ENCODE data around the gene SH2D1B. TPM values are rescaled to one million over a fixed set of nuclear protein-coding genes. Genes with fewer than 3 reads are reported as not detected.
"Not testable (repeated sequence)": the region's sequence is repeated elsewhere in the genome, so short reads cannot be mapped to it uniquely, and the experiment has no call there.

SH2D1B gene
- total and polyA plus RNA-seq, 9 of the 15 experiments (the other 6 are each of a cell fraction or from before 2014, with no cell fraction given), result 5.6 to 19.6 (median 9.7) TPM

DNA sequence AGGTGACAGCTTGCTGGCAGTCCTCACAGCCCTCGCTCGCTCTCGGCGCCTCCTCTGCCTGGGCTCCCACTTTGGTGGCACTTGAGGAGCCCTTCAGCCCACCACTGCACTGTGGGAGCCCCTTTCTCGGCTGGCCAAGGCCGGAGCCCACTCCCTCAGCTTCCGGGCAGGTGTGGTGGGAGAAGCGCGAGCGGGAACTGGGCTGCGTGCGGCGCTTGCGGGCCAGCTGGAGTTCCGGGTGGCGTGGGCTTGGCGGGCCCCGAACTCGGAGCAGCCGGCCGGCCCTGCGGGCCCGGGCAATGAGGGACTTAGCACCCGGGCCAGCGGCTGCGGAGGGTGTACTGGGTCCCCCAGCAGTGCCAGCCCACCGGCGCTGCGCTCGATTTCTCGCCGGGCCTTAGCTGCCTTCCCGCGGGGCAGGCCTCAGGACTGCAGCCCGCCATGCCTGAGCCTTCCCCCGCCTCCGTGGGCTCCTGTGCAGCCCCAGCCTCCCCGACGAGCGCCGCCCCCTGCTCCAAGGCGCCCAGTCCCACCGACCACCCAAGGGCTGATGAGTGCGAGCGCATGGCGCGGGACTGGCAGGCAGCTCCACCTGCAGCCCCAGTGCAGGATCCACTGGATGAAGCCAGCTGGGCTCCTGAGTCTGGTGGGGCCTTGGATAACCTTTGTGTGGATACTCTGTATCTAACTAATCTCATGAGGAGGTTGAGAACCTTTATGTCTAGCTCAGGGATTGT lies 21.2 kb upstream of the SH2D1B start:
- H3K9me1 ChIP-seq (ENCODE audit: control insufficient read depth, insufficient read depth, low read length); DNase-seq (ENCODE audit: extremely low read depth in 1 of 4, low spot score in 3 of 4); H3K9me3 ChIP-seq (replicated peaks; ENCODE audit: control insufficient read depth, insufficient read depth, low read depth, low read length); H3K9ac ChIP-seq (ENCODE audit: insufficient read depth in 1 of 2, low read depth in 2 of 2, low read length in 2 of 2); H3K4me2 ChIP-seq (ENCODE audit: insufficient read depth, low read length); H3K79me2 ChIP-seq (ENCODE audit: control insufficient read depth, insufficient read depth, low read length); ATAC-seq; H4K20me1 ChIP-seq (replicated peaks; ENCODE audit: control insufficient read depth, insufficient read depth, low read length); in situ Hi-C loops (cut with MboI); H3K4me3 ChIP-seq; H3K27me3 ChIP-seq (ENCODE audit: control insufficient read depth in 2 of 2, insufficient read depth in 2 of 2, low read length in 2 of 2); H3K27ac ChIP-seq (ENCODE audit: extremely low read depth, low read depth, low read length); BruUV-seq (replicated peaks); CTCF ChIA-PET (ENCODE audit: low intra/inter-chr PET ratio); H2AFZ ChIP-seq (ENCODE audit: low read depth, low read length); FAIRE-seq; intact Hi-C loops (cut with micrococcal nuclease); H3K4me1 ChIP-seq (replicated peaks in 1 of 2; ENCODE audit: control insufficient read depth in 2 of 2, insufficient read depth in 2 of 2, low read length in 2 of 2); H3K36me3 ChIP-seq (ENCODE audit: control insufficient read depth, insufficient read depth, low read length): not testable (repeated sequence)
- WGBS (ENCODE audit: insufficient coverage, low coverage, missing lambda C conversion rate), result 95% methylated on average over 28 of the region's 47 CpGs
- TF ChIP-seq, protein P1, sequence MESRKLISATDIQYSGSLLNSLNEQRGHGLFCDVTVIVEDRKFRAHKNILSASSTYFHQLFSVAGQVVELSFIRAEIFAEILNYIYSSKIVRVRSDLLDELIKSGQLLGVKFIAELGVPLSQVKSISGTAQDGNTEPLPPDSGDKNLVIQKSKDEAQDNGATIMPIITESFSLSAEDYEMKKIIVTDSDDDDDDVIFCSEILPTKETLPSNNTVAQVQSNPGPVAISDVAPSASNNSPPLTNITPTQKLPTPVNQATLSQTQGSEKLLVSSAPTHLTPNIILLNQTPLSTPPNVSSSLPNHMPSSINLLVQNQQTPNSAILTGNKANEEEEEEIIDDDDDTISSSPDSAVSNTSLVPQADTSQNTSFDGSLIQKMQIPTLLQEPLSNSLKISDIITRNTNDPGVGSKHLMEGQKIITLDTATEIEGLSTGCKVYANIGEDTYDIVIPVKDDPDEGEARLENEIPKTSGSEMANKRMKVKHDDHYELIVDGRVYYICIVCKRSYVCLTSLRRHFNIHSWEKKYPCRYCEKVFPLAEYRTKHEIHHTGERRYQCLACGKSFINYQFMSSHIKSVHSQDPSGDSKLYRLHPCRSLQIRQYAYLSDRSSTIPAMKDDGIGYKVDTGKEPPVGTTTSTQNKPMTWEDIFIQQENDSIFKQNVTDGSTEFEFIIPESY (CRISPR knock-in tag; IDR thresholded peaks at IDR 0.05), result peak; percentile 49; the same call in 1 of the 2 replicates
- POLR2A ChIA-PET, result interaction anchor here (0.6 kb wide), 1 partner anchor 23 kb away, joined by 3 read pairs; no protein-coding TSS in a partner anchor

DNA sequence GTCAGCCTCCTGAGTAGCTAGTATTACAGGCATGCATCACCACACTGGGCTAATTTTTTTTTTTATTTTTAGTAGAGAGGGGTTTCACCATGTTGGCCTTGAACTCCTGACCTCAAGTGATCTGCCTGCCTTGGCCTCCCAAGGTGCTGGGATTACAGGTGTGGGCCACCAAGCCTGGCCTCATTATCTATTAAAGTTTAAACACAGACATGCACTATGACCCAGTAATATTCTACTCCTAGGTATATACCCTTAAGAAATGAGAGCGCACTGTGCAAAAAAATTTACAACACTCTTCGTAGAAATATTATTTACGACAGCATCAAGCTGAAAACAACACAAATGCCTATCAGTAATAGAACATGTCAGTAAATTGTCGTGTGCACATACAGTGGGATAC lies 18.6 kb upstream of the SH2D1B start:
- Histone ChIP-seq H3K4me2 (ENCODE audit: insufficient read depth, low read length) (no peak overlapping the region), H3K9me3 (replicated peaks; ENCODE audit: control insufficient read depth, insufficient read depth, low read depth, low read length) (no peaks in the 10 kb centered on the region; the same call in 1 of the 2 replicates), H3K4me3 (no peak overlapping the region), H3K4me1 (replicated peaks in 1 of 2; ENCODE audit: control insufficient read depth in 2 of 2, insufficient read depth in 2 of 2, low read length in 2 of 2) (no peaks in the 10 kb centered on the region), H3K36me3 (ENCODE audit: control insufficient read depth, insufficient read depth, low read length) (no peaks in the 10 kb centered on the region), H4K20me1 (replicated peaks; ENCODE audit: control insufficient read depth, insufficient read depth, low read length) (no peaks in the 10 kb centered on the region), H2AFZ (ENCODE audit: low read depth, low read length) (peak overlapping the region; percentile 54; the same call in 1 of the 2 replicates), H3K79me2 (ENCODE audit: control insufficient read depth, insufficient read depth, low read length) (no peaks in the 10 kb centered on the region), H3K27me3 (ENCODE audit: control insufficient read depth in 2 of 2, insufficient read depth in 2 of 2, low read length in 2 of 2) (no peaks in the 10 kb centered on the region), H3K27ac (ENCODE audit: extremely low read depth, low read depth, low read length) (no peak overlapping the region), H3K9me1 (ENCODE audit: control insufficient read depth, insufficient read depth, low read length) (no peaks in the 10 kb centered on the region), H3K9ac (ENCODE audit: insufficient read depth in 1 of 2, low read depth in 2 of 2, low read length in 2 of 2) (no peak overlapping the region)
- FAIRE-seq (no peak), DNase-seq (ENCODE audit: extremely low read depth in 1 of 4, low spot score in 3 of 4) (no peak), ATAC-seq (peak; percentile 58)
- ChIA-PET CTCF (ENCODE audit: low intra/inter-chr PET ratio) (no interaction called here), POLR2A (interaction anchor here (0.9 kb wide), 1 partner anchor 29 kb away, joined by 3 read pairs; no protein-coding TSS in a partner anchor)
- in situ Hi-C loops (cut with MboI), result no loop called here
- intact Hi-C loops (cut with micrococcal nuclease), result no loop called here
- 58% methylated on average over 4 of the region's 4 CpGs for WGBS (ENCODE audit: insufficient coverage, low coverage, missing lambda C conversion rate)
- no TSS peak for BruUV-seq (replicated peaks)
- TF ChIP-seq ZNF507 (tag; conservative IDR thresholded peaks at IDR 0.05) (no peak), FOXK2 (conservative IDR thresholded peaks at IDR 0.05 in 1 of 2, IDR thresholded peaks at IDR 0.05 in 1 of 2; ENCODE audit: low read depth in 2 of 2) (no peak), FOS (IDR thresholded peaks at IDR 0.05; ENCODE audit: extremely low read depth, insufficient read length) (no peak), HDAC6 (IDR thresholded peaks at IDR 0.05; ENCODE audit: low read depth, low read length) (no peak), POU5F1 (IDR thresholded peaks at IDR 0.05; ENCODE audit: borderline replicate concordance, low read depth, low read length, partially characterized antibody) (no peak), FOXA3 (CRISPR knock-in tag; conservative IDR thresholded peaks at IDR 0.05 in 1 of 2, IDR thresholded peaks at IDR 0.05 in 1 of 2) (no peak), ZNF140 (CRISPR knock-in tag; IDR thresholded peaks at IDR 0.05) (no peak), ZNF436 (CRISPR knock-in tag; IDR thresholded peaks at IDR 0.05) (no peak)
- TF ChIP-seq, protein P2, sequence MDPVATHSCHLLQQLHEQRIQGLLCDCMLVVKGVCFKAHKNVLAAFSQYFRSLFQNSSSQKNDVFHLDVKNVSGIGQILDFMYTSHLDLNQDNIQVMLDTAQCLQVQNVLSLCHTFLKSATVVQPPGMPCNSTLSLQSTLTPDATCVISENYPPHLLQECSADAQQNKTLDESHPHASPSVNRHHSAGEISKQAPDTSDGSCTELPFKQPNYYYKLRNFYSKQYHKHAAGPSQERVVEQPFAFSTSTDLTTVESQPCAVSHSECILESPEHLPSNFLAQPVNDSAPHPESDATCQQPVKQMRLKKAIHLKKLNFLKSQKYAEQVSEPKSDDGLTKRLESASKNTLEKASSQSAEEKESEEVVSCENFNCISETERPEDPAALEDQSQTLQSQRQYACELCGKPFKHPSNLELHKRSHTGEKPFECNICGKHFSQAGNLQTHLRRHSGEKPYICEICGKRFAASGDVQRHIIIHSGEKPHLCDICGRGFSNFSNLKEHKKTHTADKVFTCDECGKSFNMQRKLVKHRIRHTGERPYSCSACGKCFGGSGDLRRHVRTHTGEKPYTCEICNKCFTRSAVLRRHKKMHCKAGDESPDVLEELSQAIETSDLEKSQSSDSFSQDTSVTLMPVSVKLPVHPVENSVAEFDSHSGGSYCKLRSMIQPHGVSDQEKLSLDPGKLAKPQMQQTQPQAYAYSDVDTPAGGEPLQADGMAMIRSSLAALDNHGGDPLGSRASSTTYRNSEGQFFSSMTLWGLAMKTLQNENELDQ (CRISPR knock-in tag; IDR thresholded peaks at IDR 0.05; ENCODE audit: borderline replicate concordance), result no peak
